ENCODE data around the gene SERPINC1. TPM values are rescaled to one million over a fixed set of nuclear protein-coding genes. Genes with fewer than 3 reads are reported as not detected.
"Not testable (repeated sequence)": the region's sequence is repeated elsewhere in the genome, so short reads cannot be mapped to it uniquely, and the experiment has no call there.

The SERPINC1 gene
- total RNA-seq, 4 donors from 2014 or later: 0.31 to 2.3 TPM; not detected in 2

DNA sequence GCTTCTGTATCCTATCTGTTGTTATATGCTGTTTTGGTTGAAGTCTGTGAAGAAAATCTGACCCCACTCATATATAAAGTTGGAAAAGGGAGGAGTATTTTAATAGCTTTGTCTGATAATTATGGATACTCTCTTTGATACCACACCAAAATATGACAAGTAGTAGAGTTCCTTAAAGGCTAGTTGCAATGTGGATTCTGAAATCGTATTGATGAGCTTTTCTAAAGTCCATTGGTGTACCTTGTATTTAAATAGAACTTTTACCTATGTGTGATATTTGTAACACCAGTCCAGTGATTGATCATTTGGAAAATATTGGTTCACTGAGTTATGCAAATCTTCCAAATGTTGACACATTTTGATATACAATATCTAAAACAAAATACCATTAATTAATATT, 57.1 kb downstream of the SERPINC1 start:
- Histone ChIP-seq H3K27ac (no peak overlapping the region), H3K9me3 (no peaks in the 10 kb centered on the region), H3K4me1 (peaks cover 5% of the 10 kb centered on the region), H3K27me3 (no peaks in the 10 kb centered on the region), H3K36me3 (peaks cover 79% of the 10 kb centered on the region), H3K4me3 (no peak overlapping the region)
- 100% methylated on average over 1 of the region's 1 CpG for WGBS
- no peak for TF ChIP-seq POLR2AphosphoS5 (IDR thresholded peaks at IDR 0.05)
- TF ChIP-seq EP300 (IDR thresholded peaks at IDR 0.05): no peak
- TF ChIP-seq CTCF (IDR thresholded peaks at IDR 0.05): no peak
- TF ChIP-seq POLR2A (IDR thresholded peaks at IDR 0.05): no peak
- DNase-seq (ENCODE audit: low spot score in 2 of 2): no peak

GRCh38 chr1:173859547-173859946, 57.6 kb downstream of the SERPINC1 start:
- H3K9me3 ChIP-seq; H3K4me3 ChIP-seq; H3K4me1 ChIP-seq; H3K27ac ChIP-seq; DNase-seq (ENCODE audit: low spot score in 2 of 2); H3K27me3 ChIP-seq: not testable (repeated sequence)
- WGBS: 96% methylated on average over 5 of the region's 5 CpGs
- peaks cover 79% of the 10 kb centered on the region for H3K36me3 ChIP-seq

GRCh38 chr1:173857363-173857917, 59.7 kb downstream of the SERPINC1 start:
- DNase-seq (ENCODE audit: low spot score in 2 of 2): no peak
- TF ChIP-seq CTCF (IDR thresholded peaks at IDR 0.05) (no peak), EP300 (IDR thresholded peaks at IDR 0.05) (no peak), POLR2AphosphoS5 (IDR thresholded peaks at IDR 0.05) (no peak), POLR2A (IDR thresholded peaks at IDR 0.05) (no peak)
- peaks cover 76% of the 10 kb centered on the region for H3K36me3 ChIP-seq
- 86% methylated on average over 4 of the region's 4 CpGs for WGBS
- no peaks in the 10 kb centered on the region for H3K27me3 ChIP-seq
- H3K27ac ChIP-seq: no peak overlapping the region
- H3K4me1 ChIP-seq: no peaks in the 10 kb centered on the region
- no peaks in the 10 kb centered on the region for H3K9me3 ChIP-seq
- H3K4me3 ChIP-seq: no peak overlapping the region

GRCh38 chr1:173856903-173857302, 60.2 kb downstream of the SERPINC1 start:
- WGBS: 97% methylated on average over 2 of the region's 2 CpGs
- Histone ChIP-seq H3K4me3 (no peak overlapping the region), H3K27me3 (no peaks in the 10 kb centered on the region), H3K36me3 (peaks cover 74% of the 10 kb centered on the region), H3K9me3 (no peaks in the 10 kb centered on the region), H3K4me1 (no peaks in the 10 kb centered on the region), H3K27ac (no peak overlapping the region)
- DNase-seq (ENCODE audit: low spot score in 2 of 2): no peak
- TF ChIP-seq POLR2A (IDR thresholded peaks at IDR 0.05) (no peak), POLR2AphosphoS5 (IDR thresholded peaks at IDR 0.05) (no peak), CTCF (IDR thresholded peaks at IDR 0.05) (no peak), EP300 (IDR thresholded peaks at IDR 0.05) (no peak)

DNA sequence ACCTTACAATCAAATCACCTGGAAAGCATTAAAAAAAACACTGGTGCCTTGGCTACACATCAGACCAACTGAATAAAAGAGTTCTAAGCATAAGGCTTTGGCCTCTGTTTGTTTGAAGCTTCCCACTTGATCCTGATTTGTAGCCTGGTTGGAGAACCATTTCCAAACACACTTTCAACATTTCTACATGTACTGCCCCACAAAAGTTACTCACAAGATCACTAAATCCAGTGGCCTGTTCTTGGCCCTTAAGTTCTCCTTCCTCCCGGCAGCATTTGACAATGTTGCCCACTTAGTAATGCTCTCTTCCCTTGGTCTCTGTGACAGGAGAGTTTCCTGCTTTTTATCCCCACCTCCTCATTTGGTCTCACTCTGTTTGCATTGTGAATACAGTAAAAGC, 61.1 kb downstream of the SERPINC1 start:
- DNase-seq (ENCODE audit: low spot score in 2 of 2): no peak
- Histone ChIP-seq H3K4me3 (no peak overlapping the region), H3K27me3 (no peaks in the 10 kb centered on the region), H3K36me3 (peaks cover 78% of the 10 kb centered on the region), H3K4me1 (no peaks in the 10 kb centered on the region), H3K27ac (no peak overlapping the region), H3K9me3 (no peaks in the 10 kb centered on the region)
- TF ChIP-seq EP300 (IDR thresholded peaks at IDR 0.05) (no peak), CTCF (IDR thresholded peaks at IDR 0.05) (no peak), POLR2AphosphoS5 (IDR thresholded peaks at IDR 0.05) (no peak), POLR2A (IDR thresholded peaks at IDR 0.05) (no peak)
- WGBS: 78% methylated on average over 1 of the region's 1 CpG

Other genes with a start within 250 kb of the SERPINC1 start
- gene ANKRD45, start 247.5 kb downstream of the SERPINC1 start, total RNA-seq: not detected
- gene KLHL20, start 202.3 kb downstream of the SERPINC1 start, total RNA-seq: 10 to 100 TPM; 26.3 to 34.2 (median 29.4) TPM
- 10 to 100 TPM in 1 of 4 donors, 1 to 10 TPM in 3; 7.1 to 13.7 (median 9.4) TPM for gene DARS2, start 92.7 kb downstream of the SERPINC1 start, total RNA-seq
- gene CENPL, start 92.4 kb downstream of the SERPINC1 start, total RNA-seq: 1 to 10 TPM; 3.2 to 8.5 (median 5.6) TPM
- 100 to 1,000 TPM; 344 to 508 (median 411) TPM for gene GAS5, start 49.3 kb downstream of the SERPINC1 start, total RNA-seq
- gene ZBTB37, start 48.9 kb downstream of the SERPINC1 start, total RNA-seq: 10 to 100 TPM in 2 of 4 donors, 1 to 10 TPM in 2; 6.1 to 20.7 (median 9.3) TPM
- gene RC3H1, start 105.0 kb upstream of the SERPINC1 start, total RNA-seq: 10 to 100 TPM; 33.6 to 70.9 (median 52.3) TPM
- 100 to 1,000 TPM in 1 of 4 donors, 10 to 100 TPM in 3; 48.2 to 102 (median 59.1) TPM for gene RABGAP1L, start 242.2 kb upstream of the SERPINC1 start, total RNA-seq

Measured in suprapubic skin (tissue), 4 donors.